ENCODE results near the gene PACRG.

PACRG gene

GRCh38 chr6:163354761-163355425 is 627.1 kb downstream of the PACRG start:
- ATAC-seq, result peak; percentile 59; the same call in 2 of the 3 replicates
- no peak for TF ChIP-seq ZFP3 (CRISPR knock-in tag; IDR thresholded peaks at IDR 0.05)
- TF ChIP-seq CREB5 (CRISPR knock-in tag; IDR thresholded peaks at IDR 0.05; ENCODE audit: low read depth), result no peak
- TF ChIP-seq GLIS3 (CRISPR knock-in tag; IDR thresholded peaks at IDR 0.05), result no peak
- no peak for TF ChIP-seq ISL1 (CRISPR knock-in tag; IDR thresholded peaks at IDR 0.05)
- no peak for TF ChIP-seq TOX (CRISPR knock-in tag; IDR thresholded peaks at IDR 0.05; ENCODE audit: borderline replicate concordance)
- TF ChIP-seq ZFP30 (CRISPR knock-in tag; IDR thresholded peaks at IDR 0.05), result no peak
- no peak for TF ChIP-seq TCF4 (CRISPR knock-in tag; IDR thresholded peaks at IDR 0.05; ENCODE audit: borderline replicate concordance)
- TF ChIP-seq TSHZ2 (CRISPR knock-in tag; IDR thresholded peaks at IDR 0.05), result no peak
- no peak for TF ChIP-seq CSRNP3 (CRISPR knock-in tag; IDR thresholded peaks at IDR 0.05)

GRCh38 chr6:163355426-163355991 is 627.7 kb downstream of the PACRG start:
- TF ChIP-seq ISL1 (CRISPR knock-in tag; IDR thresholded peaks at IDR 0.05) (no peak), CREB5 (CRISPR knock-in tag; IDR thresholded peaks at IDR 0.05; ENCODE audit: low read depth) (no peak), ZC3H10 (CRISPR knock-in tag; IDR thresholded peaks at IDR 0.05) (no peak), ZNF565 (CRISPR knock-in tag; conservative IDR thresholded peaks at IDR 0.05; ENCODE audit: low read depth) (no peak), ARNTL (CRISPR knock-in tag; IDR thresholded peaks at IDR 0.05; ENCODE audit: borderline replicate concordance, low read depth) (no peak), ZFP3 (CRISPR knock-in tag; IDR thresholded peaks at IDR 0.05) (no peak), TSHZ2 (CRISPR knock-in tag; IDR thresholded peaks at IDR 0.05) (no peak), ZNF70 (CRISPR knock-in tag; IDR thresholded peaks at IDR 0.05) (no peak), PATZ1 (CRISPR knock-in tag; IDR thresholded peaks at IDR 0.05; ENCODE audit: borderline replicate concordance) (no peak), GLIS3 (CRISPR knock-in tag; IDR thresholded peaks at IDR 0.05) (no peak), CSDC2 (CRISPR knock-in tag; IDR thresholded peaks at IDR 0.05) (no peak), ZNF8 (CRISPR knock-in tag; IDR thresholded peaks at IDR 0.05) (no peak)
- ATAC-seq, result peak; percentile 84
